Skin epidermis (tissue), 12 donors: ENCODE results near the gene GTF2F2.
A peak's percentile ranks its signal among the peaks of the same experiment; 100 is the strongest.

Experiments used
- H3K27ac ChIP-seq, 21 experiments: fragments of 200-600 bp; sonication (generic) in 11 of 21; one replicate each; pipeline ENCODE4 v1.5.0; 2020; ENCODE audit warnings: mild to moderate bottlenecking in 3 of 21, inconsistent platforms in 2 of 21, moderate library complexity in 2 of 21
- H3K4me3 ChIP-seq, 7 experiments: fragments of 200-600 bp; sonication (generic) in 2 of 7; one replicate each; pipeline ENCODE4 v1.5.0; 2020; ENCODE audit warnings: inconsistent platforms in 2 of 7, mild to moderate bottlenecking in 2 of 7, moderate library complexity in 1 of 7

Gene GTF2F2

DNA sequence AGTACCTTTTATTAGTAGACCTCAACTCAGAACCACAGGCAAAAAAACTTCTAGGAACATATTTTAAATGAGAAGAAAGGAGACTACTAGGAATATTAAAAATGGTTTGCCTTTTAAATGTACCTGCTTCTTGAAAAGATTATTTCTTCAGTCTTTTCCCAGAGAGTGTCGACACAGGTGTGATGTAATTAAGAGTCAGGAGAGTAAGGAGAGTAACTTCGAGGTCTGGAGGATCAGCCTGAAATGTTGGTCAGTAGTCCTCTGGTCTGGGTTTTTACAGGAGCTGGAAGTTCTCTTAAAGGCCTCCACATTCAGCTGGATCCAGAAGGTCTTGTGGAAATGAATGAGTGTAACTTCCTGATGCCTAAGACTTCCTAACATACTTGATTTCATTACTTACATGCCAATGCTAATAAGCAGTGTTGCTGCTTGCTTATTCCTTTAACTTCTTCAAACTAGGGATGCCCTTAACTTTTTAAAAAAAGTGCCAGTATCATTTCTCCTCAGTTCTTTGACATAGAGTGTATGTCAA is 80.5 kb downstream of the GTF2F2 start, which contains the start of gene KCTD4:
Gene KCTD4 (minus strand): TSS at position 345 of the 532 bp plus-strand sequence. CDS start 6,478 bp downstream, outside the sequence.
- H3K27ac ChIP-seq, result no peak within 1 kb of the TSS
- H3K4me3 ChIP-seq, result no peak within 1 kb of the TSS

GRCh38 chr13:45205124-45205523 is 84.8 kb downstream of the GTF2F2 start:
- Histone ChIP-seq H3K27ac (peak overlapping the region in 1 of 21 experiments; percentile 41), H3K4me3 (no peak overlapping the region)

DNA sequence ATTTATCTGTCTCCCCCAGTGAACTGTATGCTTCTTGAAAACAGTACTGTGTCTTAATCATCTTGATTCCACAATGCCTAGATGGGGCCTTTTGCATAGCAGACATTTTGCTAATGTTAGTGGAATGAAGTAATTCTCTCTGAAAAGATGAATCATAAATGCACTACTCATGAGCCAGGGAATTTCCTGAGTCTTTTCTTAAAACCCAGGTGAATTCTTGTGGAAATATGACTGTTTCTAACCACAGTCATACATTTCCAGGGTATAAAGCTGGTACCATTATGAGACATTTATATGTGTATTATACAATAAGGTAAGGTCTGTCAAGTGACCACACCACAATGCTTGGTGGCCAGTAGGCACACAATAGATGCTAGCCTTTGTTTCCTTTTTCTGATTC is 86.0 kb downstream of the GTF2F2 start:
- H3K4me3 ChIP-seq, result no peak overlapping the region
- peak overlapping the region in 18 of 21 experiments; percentile 19 to 80 (median 45) for H3K27ac ChIP-seq

- peak overlapping the region in 17 of 21 experiments; percentile 10 to 80 (median 46) for H3K27ac ChIP-seq
- no peak overlapping the region for H3K4me3 ChIP-seq
Observed at GRCh38 chr13:45207319-45207718, 87.0 kb downstream of the GTF2F2 start.

DNA sequence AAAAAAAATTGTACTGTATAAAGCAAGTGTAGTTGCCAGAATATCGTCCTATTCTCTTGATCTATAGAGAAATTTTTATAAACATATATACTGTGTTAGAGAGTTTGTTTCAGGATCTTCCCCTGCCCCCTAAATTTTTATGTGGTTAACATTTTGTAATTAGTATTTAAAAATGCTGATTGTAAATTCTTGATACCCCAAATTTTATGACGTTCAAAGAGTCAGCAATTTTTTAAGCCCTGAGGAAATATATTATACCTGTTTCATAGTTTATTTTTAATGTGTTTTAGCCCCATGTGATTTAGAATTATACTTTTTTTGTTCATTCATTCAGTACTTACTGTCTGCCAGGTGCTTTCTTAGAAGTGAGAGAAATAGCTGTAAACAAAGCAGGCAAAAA is 87.8 kb downstream of the GTF2F2 start:
- Histone ChIP-seq H3K4me3 (no peak overlapping the region), H3K27ac (peak overlapping the region in 5 of 21 experiments; percentile 22 to 80 (median 56))

- H3K27ac ChIP-seq, result no peak overlapping the region
Observed at GRCh38 chr13:45209229-45209628, 88.9 kb downstream of the GTF2F2 start.

GRCh38 chr13:45215392-45216077 is 95.2 kb downstream of the GTF2F2 start:
- H3K27ac ChIP-seq, result no peak overlapping the region

More at GRCh38 chr13:45209229-45209628, 88.9 kb downstream of the GTF2F2 start:
- H3K4me3 ChIP-seq, result no peak overlapping the region

DNA sequence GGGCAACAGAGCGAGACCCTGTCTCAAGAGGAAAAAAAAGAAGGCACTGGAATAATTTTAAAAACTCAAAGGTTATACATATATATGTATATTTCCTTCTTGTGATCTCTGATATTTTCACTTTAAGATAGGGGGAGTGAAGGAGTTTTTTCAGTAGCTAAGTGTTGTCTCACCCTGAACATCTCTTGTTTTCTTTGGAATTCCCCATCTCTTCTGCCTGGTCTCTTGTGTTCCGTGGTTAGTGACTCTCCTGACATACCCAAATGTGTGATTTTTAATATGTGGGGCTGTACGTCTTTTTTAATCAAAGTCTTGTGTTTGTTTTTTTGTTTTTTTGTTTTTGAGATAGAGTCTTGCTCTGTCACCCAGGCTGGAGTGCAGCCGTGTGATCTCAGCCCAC is 95.9 kb downstream of the GTF2F2 start:
- Histone ChIP-seq H3K4me3 (no peak overlapping the region), H3K27ac (no peak overlapping the region)

More at GRCh38 chr13:45215392-45216077, 95.2 kb downstream of the GTF2F2 start:
- no peak overlapping the region for H3K4me3 ChIP-seq

DNA sequence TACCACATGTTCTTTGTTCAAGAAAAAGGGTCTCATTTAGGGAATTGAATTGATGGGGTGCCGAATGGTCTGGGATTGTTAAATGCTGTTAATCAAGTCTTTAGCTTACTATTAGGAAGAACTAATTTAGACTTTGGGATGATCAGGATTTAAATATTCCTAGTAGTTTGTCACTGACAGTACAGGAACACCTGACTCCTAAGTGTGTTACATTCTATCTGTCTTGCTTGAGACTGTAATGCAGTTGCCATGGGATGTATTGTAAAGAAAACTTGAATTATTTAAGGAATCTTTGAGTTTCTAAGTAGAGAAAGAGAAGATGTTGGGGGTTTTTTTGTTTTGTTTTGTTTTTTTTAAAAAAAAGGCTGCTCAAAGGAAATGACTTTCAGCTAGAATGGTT is 98.4 kb downstream of the GTF2F2 start:
- H3K4me3 ChIP-seq, result no peak overlapping the region
- H3K27ac ChIP-seq, result peak overlapping the region in 5 of 21 experiments; percentile 27 to 79 (median 38)

GRCh38 chr13:45219123-45219891 is 99.0 kb downstream of the GTF2F2 start:
- no peak overlapping the region for H3K4me3 ChIP-seq
- H3K27ac ChIP-seq, result peak overlapping the region in 8 of 21 experiments; percentile 13 to 79 (median 34)

DNA sequence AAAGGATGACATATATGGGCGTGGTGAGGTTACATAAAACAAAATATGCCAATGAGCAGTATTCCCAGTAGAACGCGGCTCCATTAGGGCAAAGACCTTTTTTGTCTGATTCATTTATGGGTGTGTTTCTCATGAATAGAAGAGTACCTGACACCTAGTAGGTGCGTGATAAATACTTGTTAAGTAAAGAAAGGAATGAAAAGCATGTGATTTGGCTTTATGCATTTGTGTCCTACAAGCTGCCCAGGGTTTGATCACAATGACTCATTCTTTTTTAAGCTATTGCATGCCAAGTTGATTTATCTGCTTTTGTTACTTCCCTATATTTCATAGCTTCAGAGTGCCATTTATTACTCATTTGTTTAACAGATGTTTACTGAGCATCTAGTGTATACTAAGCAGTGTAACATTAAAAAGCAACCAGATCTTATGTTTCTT is 99.6 kb downstream of the GTF2F2 start:
- H3K4me3 ChIP-seq, result no peak overlapping the region
- peak overlapping the region in 4 of 21 experiments; percentile 27 to 79 (median 50) for H3K27ac ChIP-seq

- peak overlapping the region in 2 of 21 experiments; percentile 35 to 68 for H3K27ac ChIP-seq
Observed at GRCh38 chr13:45220403-45220802, 100.1 kb downstream of the GTF2F2 start.

DNA sequence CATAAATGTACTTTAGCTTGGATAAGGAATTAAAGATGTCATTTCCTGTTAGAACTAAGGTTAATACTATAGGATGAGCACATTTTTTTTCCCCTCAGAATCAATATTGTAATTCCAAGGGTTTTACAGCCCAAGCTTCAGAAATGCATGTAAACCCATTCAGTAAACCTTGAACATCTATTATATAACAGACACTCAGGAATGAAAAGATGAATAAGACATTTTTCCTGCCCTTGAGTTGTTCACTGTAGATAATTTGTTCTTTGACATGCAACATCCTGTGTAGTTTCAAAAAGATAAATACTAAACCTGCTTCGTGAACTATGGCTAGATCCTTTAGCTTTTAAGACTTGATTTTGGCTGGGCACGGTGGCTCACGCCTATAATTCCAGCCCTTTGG is 102.2 kb downstream of the GTF2F2 start:
- Histone ChIP-seq H3K4me3 (no peak overlapping the region), H3K27ac (no peak overlapping the region)

More at GRCh38 chr13:45220403-45220802, 100.1 kb downstream of the GTF2F2 start:
- no peak overlapping the region for H3K4me3 ChIP-seq

DNA sequence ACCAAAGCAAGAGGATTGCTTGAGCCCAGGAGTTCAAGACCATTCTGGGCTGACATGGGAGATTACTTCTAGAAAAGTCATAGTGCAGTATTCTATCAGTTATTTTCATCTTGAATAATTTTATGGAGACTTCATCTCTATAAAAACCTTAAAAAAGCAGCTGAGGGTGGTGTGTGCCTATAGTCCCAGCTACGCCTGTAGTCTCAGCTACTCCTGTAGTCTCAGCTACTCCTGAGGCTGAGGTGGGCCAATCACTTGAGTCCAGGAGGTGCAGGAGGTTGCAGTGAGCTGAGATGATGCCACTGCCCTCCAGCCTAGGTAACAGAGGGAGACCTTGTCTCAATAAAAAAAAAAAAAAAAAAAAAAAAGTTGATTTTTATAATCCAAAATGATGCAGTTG is 102.6 kb downstream of the GTF2F2 start:
- Histone ChIP-seq H3K27ac (no peak overlapping the region), H3K4me3 (no peak overlapping the region)

GRCh38 chr13:45224176-45224575 is 103.9 kb downstream of the GTF2F2 start:
- no peak overlapping the region for H3K4me3 ChIP-seq
- H3K27ac ChIP-seq, result no peak overlapping the region

GRCh38 chr13:45225370-45225769 is 105.1 kb downstream of the GTF2F2 start:
- no peak overlapping the region for H3K27ac ChIP-seq

DNA sequence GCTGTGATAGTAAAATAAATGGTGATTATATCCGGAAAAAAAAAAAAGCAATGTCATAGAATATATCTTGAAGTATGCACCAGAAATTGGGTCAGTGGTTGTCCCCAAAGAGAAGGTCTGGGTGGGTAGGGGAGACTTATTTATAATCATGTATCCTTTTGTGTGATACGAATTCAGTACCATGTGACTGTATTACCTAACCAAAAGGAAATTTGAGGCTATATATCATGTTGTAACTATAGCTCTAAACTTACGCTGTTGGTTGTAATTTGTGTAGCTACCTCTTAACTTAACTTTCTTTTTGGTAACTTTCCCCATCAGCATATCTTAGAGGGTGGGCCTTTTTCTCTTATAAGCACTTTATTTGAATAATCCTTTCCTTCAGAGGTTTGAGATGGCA is 105.7 kb downstream of the GTF2F2 start:
- Histone ChIP-seq H3K27ac (no peak overlapping the region), H3K4me3 (no peak overlapping the region)

More at GRCh38 chr13:45225370-45225769, 105.1 kb downstream of the GTF2F2 start:
- H3K4me3 ChIP-seq, result no peak overlapping the region

- H3K4me3 ChIP-seq, result no peak overlapping the region
- H3K27ac ChIP-seq, result no peak overlapping the region
Observed at GRCh38 chr13:45228002-45228401, 107.7 kb downstream of the GTF2F2 start.

DNA sequence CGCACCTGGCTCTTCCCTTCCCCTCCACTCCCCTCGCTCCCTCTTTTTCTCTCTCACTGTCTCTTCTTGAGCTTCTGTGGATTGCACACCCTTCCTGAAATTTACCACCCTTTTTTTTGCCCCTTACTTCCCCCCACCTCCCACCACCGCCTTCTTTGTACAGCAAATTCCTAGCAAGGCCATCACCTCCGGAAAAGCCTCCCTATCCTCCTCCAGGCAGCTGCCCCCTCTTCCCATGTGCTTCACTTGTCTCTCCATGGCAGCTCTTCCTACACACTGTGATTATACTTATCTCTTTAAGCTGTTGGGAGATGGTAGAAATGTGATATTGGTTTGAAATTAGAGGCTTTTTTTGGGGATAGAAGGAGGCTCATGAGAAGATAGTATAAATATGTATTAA is 108.9 kb downstream of the GTF2F2 start:
- H3K4me3 ChIP-seq, result no peak overlapping the region

DNA sequence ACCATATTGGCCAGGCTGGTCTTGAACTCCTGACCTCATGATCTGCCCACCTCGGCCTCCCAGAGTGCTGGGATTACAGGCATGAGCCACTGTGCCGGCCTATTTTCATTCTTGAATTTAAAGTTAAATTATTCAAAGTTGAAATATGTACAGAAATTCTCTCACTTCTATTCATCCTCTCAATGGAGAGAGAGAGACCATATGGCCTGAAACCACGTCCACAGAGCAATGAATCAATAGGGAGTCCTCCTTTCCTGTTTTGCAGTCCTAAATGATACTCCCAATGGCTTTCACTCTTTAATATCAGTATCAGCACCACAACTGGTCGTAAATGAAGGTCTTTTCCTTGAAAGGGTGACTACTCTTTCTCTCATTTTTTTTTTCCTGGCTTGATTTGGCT is 111.0 kb downstream of the GTF2F2 start:
- Histone ChIP-seq H3K27ac (no peak overlapping the region), H3K4me3 (no peak overlapping the region)

More for the DNA sequence above, 108.9 kb downstream of the GTF2F2 start:
- no peak overlapping the region for H3K27ac ChIP-seq
